Stimulated activated naive CD4-positive, alpha-beta T cell treated with Interleukin-2 at 50 U/mL for 16 hours (primary cell): ENCODE measurements around the gene ADGRG7.

ENCODE experiments used
- DNase-seq: peaks from one replicate; lab custom pipeline; 2025; lab: John Stamatoyannopoulos, UW

The ADGRG7 gene

DNA sequence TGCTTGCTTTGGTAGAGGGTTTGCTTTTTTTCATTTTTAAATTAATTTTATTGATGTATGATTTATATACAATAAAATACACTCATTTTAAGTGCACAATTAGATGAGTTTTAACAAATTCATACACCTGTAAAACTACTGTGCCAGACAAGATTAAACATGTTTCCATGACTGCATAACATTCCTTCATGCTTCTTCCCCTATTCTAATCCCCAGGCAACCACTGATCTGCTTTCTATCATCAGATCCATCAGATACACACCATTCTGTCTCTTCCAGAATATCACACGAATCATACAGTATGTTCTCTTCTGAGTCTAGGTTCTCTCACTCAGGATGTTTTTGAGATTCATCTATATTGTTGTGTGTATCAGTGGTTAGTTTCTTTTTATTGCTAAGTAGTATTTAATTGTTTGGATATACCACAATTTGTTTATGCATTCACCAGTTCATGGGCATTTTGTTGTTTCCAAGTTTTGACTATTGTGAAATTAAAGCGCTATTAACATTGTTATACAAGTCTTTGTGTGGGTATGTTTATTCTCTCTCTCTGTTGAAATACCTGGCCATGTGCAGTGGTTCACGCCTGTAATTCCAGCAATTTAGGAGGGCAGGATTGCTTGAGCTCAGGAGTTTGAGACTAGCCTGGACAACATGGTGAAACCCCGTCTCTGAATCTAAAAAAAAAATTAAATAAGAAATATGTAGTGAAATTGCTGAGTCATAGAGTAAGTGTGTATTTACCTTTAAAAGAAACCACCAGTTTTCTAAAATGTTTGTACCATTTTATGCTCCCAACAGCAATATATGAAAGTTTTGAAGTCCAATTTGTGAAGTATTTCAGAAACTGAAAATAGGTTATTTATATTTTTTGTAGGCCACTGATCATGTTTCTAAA is 92.9 kb downstream of the ADGRG7 start:
- DNase-seq: no peak

DNA sequence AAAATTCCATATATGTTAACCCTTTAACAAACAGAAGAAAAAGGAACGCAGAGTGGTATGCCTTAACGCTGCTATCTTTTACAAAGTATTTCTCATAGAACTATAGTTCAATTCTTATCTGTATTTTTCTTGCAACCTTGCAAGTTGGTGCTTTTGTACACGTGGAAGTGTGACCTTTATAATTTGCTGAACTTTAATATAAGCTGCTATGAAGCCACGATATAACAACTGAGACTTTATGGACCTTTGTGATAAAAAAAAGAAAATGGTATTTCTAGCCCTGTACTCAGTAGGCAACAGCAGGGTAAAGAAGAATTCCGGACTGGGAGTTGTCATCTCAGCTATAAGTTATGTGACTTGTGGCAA is 93.6 kb downstream of the ADGRG7 start:
- no peak for DNase-seq

DNA sequence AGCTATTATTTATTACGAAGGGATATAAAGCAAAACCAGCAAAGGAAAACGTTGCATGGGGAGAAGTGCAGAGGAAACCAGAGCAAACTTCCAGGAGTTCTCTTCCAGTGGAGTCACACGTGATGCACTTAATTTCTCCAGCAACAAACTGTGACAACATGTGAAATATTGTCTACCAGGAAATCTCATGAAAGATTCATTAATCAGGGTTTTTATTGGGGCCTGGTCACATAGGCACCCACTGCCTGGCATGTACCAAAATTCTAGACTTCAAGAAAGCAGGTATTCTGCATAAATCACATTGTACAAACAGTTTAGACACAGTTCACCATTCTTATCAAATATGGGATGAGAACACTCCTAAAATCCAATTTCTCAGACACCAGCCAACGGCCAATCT is 94.5 kb downstream of the ADGRG7 start:
- no peak for DNase-seq

DNA sequence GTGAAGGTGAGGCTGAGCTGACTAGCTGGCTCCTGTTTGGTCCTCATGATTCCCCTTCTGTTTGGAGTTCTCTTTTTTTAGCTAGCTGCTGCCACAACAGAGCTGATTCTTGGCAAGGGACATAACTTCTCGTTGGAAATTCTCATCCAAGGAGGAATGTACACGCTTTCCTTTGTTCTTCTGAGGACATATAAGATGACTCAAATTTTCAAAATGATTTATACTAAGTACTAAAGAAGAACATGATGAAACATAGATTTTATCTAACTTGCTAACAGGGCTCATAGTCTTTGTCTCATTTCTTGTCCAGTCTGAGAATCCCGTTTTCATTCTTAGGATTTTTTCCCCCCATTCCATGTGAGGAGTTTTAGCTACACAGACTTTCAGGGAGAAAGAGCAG is 97.0 kb downstream of the ADGRG7 start:
- DNase-seq: no peak

DNA sequence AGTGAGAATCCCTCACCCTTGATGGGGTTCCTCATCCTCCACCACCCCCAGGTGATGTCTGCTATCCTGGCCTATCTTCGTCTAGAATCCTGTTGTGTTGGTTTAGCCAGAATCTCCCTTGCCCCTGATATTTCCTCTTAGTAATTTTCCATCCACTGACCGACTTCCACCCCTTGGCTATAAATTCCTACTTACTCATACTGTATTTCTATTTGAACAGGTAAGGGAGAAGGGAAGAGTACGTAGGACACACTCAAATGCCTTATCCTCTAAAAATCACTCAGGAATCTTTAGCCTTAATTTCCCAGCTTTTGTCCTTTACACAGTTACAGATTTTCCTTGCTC is 99.2 kb downstream of the ADGRG7 start:
- no peak for DNase-seq

DNA sequence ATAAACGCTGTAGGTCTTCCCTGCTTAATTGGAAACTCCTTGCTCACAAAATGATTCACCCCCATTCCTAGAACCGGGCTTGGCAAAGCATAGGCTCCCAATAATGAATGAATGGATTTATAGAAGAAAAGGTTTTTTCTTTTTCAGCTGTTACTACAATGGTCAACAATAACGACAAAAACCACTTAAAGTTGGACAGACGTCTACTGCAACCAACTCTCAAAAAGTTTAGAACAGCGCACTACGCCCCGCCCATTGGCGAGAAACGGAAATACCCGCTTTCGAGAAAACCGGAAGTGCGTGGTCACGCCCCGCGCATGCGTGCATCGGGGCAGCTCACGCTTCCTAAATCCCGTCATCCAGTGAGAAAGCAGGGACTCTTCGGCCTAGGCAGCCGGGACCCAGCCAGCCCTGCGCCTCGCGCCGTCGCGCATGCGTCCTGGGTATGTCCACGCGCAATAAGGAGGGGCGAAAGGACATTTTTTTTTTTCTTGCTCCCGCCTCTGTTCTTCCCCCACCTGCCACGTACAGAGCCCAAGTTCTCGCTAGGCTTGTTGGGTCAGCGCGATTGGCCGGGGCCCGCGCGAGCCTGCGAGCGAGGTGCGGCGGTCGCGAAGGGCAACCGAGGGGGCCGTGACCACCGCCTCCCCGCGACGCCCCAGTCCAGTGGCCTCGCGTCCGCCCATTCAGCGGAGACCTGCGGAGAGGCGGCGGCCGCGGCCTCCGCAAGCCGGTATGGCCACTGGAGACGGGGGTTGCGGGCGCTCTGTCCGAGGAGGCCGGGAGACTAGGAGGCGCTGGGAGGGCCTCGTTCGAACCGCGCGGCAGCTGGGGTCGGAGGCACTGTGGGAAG is 99.8 kb downstream of the ADGRG7 start, which contains the start of gene TFG:
Gene TFG (plus strand): TSS at position 506 of the 853 bp plus-strand sequence. CDS start 4,192 bp downstream, outside the sequence.
- peak; percentile 95 for DNase-seq

DNA sequence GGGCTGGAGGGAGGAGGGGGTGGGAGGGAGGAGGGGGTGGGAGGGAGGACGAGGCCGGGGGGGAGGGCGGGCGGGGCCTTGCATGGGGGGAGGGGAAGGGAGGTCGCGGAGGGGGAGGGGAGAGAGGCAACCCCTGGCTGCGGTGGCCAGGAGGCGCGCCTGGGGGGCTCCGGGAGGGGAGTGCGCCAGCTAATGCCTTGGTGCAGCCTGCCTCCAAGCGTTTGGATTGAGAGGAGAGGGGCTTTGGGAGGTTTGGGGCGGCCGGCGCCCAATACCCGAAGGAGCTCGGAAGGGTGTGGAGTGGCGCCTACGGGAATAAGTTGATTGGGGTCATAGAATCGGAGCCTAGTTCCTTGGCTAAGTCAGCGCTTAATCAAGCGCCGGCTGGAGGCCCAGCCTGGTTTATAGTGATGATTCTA is 100.5 kb downstream of the ADGRG7 start:
- peak; percentile 33 for DNase-seq

DNA sequence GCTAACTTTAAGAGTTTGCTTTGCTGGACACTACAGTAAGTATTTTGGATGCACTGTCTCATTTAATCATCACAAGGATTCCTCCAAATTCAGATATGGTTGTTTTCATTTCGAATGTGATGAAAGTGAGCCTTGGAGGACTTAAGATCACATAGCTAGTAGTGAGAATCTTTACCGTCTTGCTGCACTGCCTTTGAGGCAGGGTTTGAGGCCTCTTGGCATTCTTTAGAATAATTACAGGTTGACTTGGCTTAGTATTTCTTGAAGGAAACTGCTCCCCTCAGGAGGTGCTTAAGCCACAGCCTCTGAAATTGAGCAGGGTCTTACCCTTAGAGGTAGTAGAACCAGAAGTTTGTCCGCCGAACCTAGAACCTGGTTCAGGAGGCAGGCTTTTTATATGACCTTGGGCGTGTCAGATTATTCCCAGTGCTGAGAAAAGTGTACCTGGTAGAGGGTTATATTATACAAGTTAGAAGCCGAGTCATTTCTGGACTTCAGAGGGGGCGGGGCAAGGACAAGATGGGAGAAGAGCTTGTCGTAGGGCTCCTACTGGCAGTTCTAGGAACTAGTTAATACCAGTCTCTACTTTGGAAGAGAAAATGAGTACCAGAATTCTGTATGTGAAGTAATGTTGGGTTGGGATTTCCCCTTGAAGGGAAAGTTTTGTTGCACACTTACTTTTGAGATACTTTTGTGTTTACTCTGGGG is 101.0 kb downstream of the ADGRG7 start:
- DNase-seq: peak; percentile 71

DNA sequence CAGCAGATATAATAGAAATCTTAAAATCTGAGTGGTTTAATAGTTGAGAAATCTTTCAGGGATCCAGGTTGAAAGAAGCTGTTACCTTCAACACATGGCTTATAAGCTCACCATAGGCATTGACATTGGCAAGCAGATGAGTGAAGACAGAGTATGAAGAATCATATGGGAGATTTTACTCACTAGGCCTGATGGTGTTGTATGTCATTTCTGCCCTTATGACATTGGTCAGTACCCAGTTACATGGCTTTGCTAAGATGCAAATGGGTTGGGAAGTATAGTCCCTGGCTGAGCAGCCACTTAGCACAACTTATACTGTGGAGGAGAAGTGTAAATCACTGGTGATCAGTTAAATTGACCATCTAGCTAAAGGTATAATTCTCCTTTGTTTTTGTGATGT is 105.8 kb downstream of the ADGRG7 start:
- DNase-seq: no peak

DNA sequence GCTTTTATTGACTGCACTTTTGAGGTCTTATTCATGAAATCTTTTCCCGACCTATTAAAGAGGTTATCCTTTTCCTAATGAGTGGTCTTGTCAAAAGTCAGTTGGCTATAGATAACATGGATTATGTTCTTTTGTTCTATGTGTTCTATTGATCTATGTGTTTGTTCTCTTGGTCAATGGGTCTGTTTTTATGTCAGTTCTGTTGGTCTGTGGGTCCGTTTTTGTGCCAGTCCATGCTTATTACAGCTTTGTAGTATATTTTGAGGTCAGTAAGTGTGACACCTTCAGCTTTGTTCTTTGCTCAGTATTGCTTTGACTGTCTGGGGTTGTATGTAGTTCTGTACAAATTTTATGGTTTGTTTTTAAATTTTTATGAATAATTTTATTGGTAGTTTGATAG is 107.7 kb downstream of the ADGRG7 start:
- DNase-seq: no peak

DNA sequence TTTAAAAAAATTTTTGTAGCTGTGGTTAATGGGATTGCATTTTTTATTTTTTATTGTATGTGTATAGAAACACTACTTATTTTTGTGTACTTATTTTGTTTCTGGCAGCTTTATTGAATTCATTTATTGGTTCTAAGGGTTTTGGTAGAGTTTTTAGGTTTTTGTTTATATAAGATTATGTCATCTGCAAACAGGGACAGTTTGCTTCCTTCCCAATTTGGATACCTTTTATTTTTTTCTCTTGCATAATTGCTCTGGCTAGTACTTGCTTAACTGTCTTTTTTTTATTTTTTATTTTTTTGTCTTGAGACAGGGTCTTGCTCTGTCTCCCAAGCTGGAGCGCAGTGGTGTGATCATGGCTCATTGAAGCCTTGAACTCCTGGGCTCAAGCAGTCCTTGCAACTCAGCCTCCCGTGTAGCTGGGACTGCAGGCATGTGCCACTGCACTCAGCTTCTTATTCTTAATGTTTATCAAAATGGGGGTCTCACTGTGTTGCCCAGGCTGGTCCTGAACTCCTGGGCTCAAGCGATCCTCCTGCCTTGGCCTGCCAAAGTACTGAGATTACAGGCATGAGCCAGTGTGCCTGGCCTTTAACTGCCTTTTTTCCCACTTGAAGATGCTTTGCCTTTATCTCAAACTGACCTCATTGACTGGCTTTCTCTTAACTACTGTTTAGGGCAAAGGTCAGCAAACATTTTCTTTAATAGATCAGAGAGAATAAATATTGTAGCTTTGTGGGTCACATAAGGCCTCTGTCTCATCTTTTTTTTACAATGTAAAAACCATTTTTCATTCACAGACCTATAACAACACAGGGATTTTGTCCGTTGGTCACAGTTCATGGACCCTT is 108.5 kb downstream of the ADGRG7 start:
- DNase-seq: no peak

DNA sequence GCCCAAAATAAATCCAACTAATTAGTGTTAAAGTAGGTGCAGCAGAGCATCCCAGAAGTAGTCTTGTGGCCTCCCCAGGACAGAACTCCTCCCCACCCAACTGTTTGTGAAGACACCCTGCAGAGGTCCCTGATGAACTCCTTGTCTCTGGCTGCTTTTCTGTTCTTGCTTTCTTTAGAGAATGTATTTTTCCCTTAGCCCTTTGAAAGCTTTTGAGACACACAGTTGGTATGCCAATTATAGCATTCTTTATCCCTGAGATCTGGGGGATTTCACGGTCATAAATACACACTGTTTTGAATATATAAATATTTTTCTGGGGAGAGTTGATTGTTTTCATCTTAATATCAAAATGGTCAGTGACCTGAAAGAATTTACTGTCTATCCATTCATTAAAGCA is 109.7 kb downstream of the ADGRG7 start:
- no peak for DNase-seq

DNA sequence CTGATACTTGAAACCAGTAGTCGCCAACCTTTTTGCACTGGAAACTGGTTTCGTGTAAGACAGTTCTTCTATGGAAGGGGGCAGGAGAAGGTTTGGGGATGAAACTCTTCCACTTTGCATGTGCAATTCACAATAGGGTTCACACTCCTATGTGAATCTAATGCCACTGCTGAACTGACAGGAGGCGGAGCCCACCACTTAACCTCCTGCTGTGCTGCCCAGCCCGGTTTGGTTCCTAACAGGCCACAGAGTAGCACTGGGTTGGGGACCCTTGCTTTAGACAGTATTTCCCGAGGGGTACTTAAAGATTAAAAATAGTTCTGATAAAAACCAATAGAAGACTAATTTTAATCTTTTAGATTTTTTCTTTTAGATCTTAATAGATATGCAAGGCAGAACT is 111.0 kb downstream of the ADGRG7 start:
- DNase-seq: no peak

DNA sequence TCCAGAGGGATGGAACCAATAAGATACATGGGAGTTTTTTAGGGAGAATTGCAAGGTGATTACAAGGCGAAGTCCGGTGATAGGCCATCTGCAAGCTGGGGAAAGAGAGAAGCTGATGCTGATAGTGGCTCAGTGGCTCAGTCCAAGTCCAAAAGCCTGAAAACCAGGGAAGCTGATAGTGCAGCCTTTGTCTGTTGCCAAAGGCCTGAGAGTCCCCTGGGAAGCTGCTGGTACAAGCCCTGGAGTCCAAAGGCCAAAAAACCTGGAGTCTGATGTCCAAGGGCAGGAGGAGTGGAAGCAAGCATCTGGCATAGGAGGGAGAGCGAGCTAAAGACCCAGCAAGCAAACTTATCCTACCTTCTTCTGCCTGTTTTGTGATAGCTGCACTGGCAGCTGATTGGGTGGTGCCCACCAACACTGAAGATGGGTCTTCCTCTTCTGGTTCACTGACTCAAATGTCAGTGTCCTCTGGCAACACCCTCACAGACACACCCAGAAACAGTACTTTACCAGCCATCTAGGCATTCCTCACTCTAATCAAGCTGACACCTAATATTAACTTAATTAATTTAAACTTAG is 116.6 kb downstream of the ADGRG7 start:
- no peak for DNase-seq

DNA sequence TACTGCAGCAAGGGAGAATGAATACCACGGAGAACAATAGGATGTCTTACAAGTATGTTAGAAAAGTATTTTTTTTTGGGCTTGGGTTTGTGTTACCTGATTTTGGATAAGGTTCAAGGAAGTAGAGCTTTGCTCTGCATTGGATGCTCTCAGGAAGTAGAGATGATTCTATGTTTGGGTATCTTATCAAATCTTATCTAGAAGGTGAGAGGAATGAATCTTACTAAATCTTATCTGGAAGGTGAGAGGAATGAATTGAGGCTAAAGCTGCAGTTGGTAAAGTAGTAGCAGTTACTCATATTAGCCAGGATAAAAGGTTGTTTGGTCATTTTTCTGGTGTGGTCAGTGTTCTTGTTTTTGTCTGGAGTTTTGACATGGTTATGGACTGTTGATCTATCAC is 117.3 kb downstream of the ADGRG7 start:
- no peak for DNase-seq

DNA sequence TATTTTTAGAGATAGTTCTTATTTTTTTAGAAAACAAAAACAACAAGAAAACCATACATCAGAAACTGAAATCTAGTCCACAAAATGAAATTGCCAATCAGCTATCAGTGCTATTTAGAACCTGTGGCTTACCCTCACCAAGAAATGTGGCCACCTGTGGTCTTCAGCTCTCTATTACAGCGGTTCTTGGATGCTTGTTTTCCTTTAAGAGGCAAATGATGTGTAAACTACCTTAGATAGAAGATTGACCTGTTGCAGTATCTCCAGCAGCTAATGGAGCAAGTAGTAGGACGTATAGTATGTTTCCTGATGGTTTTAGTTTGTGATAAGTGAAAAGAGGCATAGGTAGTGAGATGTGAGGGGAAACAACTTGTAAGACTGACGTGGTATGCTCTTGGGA is 121.1 kb downstream of the ADGRG7 start:
- DNase-seq: no peak

DNA sequence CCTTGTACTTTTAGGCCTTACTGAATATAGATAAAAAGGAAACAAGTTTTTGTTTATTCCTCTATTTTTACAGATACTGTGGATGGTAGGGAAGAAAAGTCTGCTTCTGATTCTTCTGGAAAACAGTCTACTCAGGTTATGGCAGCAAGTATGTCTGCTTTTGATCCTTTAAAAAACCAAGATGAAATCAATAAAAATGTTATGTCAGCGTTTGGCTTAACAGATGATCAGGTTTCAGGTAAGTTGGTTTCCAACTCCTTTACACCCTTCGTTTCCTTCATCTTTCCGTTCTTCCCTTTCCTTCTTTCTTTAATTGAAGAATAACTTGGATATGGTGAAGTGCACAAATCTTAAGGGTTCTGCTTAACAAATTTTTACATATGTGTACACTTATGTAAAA is 123.0 kb downstream of the ADGRG7 start:
- no peak for DNase-seq

DNA sequence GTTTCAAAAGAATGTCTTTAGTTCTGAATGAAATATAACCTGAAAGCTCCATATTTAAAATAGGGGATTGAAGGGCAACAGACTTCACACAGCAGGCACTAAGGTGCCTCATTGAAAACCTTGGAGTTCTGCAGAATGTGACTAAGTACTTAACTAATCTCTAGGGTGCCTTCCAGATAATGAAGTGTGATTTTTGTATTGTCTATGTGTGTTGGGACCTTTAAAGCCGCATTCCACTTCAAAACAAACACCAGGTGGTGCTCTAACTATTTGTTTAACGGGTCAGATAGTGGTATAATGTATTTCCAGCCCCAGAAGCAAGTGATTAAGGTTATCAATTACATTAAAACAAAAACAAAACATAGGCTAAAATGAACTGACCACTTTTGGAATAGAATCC is 127.9 kb downstream of the ADGRG7 start:
- DNase-seq: no peak

DNA sequence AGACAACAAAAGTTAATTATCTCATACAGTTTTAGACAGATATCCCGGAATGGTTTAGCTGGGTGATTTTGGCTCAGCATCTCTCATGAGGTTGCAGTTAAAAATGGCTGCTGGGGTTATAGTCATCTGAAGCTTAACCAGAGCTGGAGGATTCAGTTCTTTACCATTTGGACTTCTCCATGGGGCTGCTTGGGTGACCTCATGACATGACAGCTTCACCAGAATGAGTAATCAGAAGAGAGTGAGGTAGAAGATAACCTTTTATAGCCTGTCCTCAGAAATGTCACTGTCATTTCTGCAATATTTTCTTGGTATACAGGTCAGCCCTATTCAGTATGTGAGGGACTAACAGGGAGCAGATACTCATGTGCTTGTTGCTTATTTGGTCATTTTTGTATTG is 130.8 kb downstream of the ADGRG7 start:
- DNase-seq: no peak

DNA sequence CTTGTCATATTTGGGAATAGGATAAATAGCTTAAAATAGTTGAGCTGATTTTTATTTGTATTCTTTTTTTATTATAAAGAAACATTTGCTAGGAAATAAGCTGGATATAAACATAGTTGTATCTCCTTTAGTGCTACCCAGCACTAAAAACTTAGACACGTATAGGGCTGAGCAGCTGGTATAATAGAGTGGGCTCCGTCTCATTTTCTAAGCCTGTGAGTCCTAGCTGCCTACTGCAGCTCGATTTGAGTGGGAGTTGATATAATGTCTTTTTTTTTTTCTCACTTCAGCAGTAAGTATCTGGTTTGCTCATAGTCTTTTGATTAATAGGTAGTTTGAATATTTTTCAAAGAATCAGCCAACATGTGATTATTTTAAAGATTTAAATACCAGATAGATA is 134.1 kb downstream of the ADGRG7 start:
- DNase-seq: no peak

DNA sequence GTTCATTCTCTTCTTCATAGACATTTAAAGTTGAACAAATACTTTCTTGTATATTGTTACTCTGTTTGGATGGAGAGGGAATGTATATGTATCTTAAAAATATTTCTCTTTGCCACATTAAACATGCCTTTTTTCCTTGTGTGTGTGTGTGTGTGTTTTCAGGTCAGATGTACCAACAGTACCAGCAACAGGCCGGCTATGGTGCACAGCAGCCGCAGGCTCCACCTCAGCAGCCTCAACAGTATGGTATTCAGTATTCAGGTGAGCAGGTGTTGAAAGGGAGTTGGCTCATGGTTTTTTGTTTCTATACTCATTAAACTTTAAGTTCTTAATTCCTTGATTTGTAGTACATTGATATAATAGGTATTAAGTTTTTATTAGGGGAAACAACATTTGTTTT is 135.3 kb downstream of the ADGRG7 start:
- no peak for DNase-seq
